OCI-LY7 (cell line): ENCODE results near the gene KAZN.

ENCODE experiments used
- CTCF ChIP-seq: fragments of 200-600 bp; sonication (generic); conservative IDR thresholded peaks from 2 replicates; pipeline ENCODE4 v1.5.1; 2014; ENCODE audit warnings: mild to moderate bottlenecking, antibody characterized with exemption, low read length, moderate library complexity, mixed read lengths
- EZH2phosphoT487 ChIP-seq: fragments of 200-600 bp; sonication (generic); IDR thresholded peaks from 2 replicates; pipeline ENCODE4 v1.6.1; 2018; ENCODE audit warnings: low read depth, borderline replicate concordance, mild to moderate bottlenecking, mixed run types, antibody characterized with exemption, low read length, moderate library complexity, mixed read lengths

GRCh38 chr1:14843525-14843924 lies 245.0 kb downstream of the KAZN start:
- TF ChIP-seq CTCF (no peak), EZH2phosphoT487 (no peak)
